ENCODE measurements around the gene FOXJ3. TPM values are rescaled to one million over a fixed set of nuclear protein-coding genes. Genes with fewer than 3 reads are reported as not detected.

FOXJ3 gene
- total and polyA plus RNA-seq, 2 donors from 2014 or later, result 11.8 to 45.5 TPM

- Histone ChIP-seq H3K9me3 (ENCODE audit: control insufficient read depth in 2 of 3, insufficient read depth in 1 of 3, low read length in 3 of 3) (no peaks in the 10 kb centered on the region), H3K27me3 (ENCODE audit: control insufficient read depth, insufficient read depth, low read length) (no peaks in the 10 kb centered on the region), H3K4me3 (ENCODE audit: low read length in 3 of 3) (no peak overlapping the region), H3K4me1 (ENCODE audit: control insufficient read depth in 2 of 3, insufficient read depth in 2 of 3, low read depth in 1 of 3, low read length in 3 of 3) (peaks cover 0 to 18% (median 13%) of the 10 kb centered on the region in 3 donors), H3K36me3 (ENCODE audit: control insufficient read depth in 2 of 3, insufficient read depth in 3 of 3, low read length in 3 of 3) (peaks cover 0 to 3% (median 0%) of the 10 kb centered on the region in 3 donors), H3K9ac (ENCODE audit: low read length in 3 of 3) (no peak overlapping the region), H3K27ac (ENCODE audit: low read depth in 2 of 2, low read length in 2 of 2) (no peak overlapping the region)
- no peak for FAIRE-seq
- no peak for TF ChIP-seq CTCF (IDR thresholded peaks at IDR 0.05; ENCODE audit: borderline replicate concordance, extremely low read depth, insufficient read depth)
- intact Hi-C loops (cut with DNase I), result no loop called here
- no peak for DNase-seq
Observed at GRCh38 chr1:42312576-42313212, 22.3 kb downstream of the FOXJ3 start.

GRCh38 chr1:42311897-42312296, 23.1 kb downstream of the FOXJ3 start:
- DNase-seq, result no peak
- H3K4me3 ChIP-seq (ENCODE audit: low read length in 3 of 3), result no peak overlapping the region
- TF ChIP-seq CTCF (IDR thresholded peaks at IDR 0.05; ENCODE audit: borderline replicate concordance, extremely low read depth, insufficient read depth), result no peak
- no peak overlapping the region for H3K9ac ChIP-seq (ENCODE audit: low read length in 3 of 3)
- H3K27ac ChIP-seq (ENCODE audit: low read depth in 2 of 2, low read length in 2 of 2), result no peak overlapping the region
- peaks cover 0 to 18% (median 13%) of the 10 kb centered on the region in 3 donors for H3K4me1 ChIP-seq (ENCODE audit: control insufficient read depth in 2 of 3, insufficient read depth in 2 of 3, low read depth in 1 of 3, low read length in 3 of 3)
- no peak for FAIRE-seq
- no peaks in the 10 kb centered on the region for H3K9me3 ChIP-seq (ENCODE audit: control insufficient read depth in 2 of 3, insufficient read depth in 1 of 3, low read length in 3 of 3)
- H3K27me3 ChIP-seq (ENCODE audit: control insufficient read depth, insufficient read depth, low read length), result no peaks in the 10 kb centered on the region
- peaks cover 0 to 3% (median 0%) of the 10 kb centered on the region in 3 donors for H3K36me3 ChIP-seq (ENCODE audit: control insufficient read depth in 2 of 3, insufficient read depth in 3 of 3, low read length in 3 of 3)
- intact Hi-C loops (cut with DNase I), result no loop called here

- H3K4me1 ChIP-seq (ENCODE audit: control insufficient read depth in 2 of 3, insufficient read depth in 2 of 3, low read depth in 1 of 3, low read length in 3 of 3), result peaks cover 0 to 18% (median 13%) of the 10 kb centered on the region in 3 donors
- TF ChIP-seq CTCF (IDR thresholded peaks at IDR 0.05; ENCODE audit: borderline replicate concordance, extremely low read depth, insufficient read depth), result no peak
- no peak for FAIRE-seq
Observed at GRCh38 chr1:42311138-42311537, 23.9 kb downstream of the FOXJ3 start.

More at GRCh38 chr1:42311138-42311537, 23.9 kb downstream of the FOXJ3 start:
- no peaks in the 10 kb centered on the region for H3K9me3 ChIP-seq (ENCODE audit: control insufficient read depth in 2 of 3, insufficient read depth in 1 of 3, low read length in 3 of 3)
- peaks cover 0 to 3% (median 0%) of the 10 kb centered on the region in 3 donors for H3K36me3 ChIP-seq (ENCODE audit: control insufficient read depth in 2 of 3, insufficient read depth in 3 of 3, low read length in 3 of 3)
- H3K27ac ChIP-seq (ENCODE audit: low read depth in 2 of 2, low read length in 2 of 2), result no peak overlapping the region
- DNase-seq, result no peak
- H3K4me3 ChIP-seq (ENCODE audit: low read length in 3 of 3), result no peak overlapping the region
- intact Hi-C loops (cut with DNase I), result no loop called here
- no peak overlapping the region for H3K9ac ChIP-seq (ENCODE audit: low read length in 3 of 3)
- no peaks in the 10 kb centered on the region for H3K27me3 ChIP-seq (ENCODE audit: control insufficient read depth, insufficient read depth, low read length)
